Cerebellar nuclear complex (tissue), 1 donor: Measurements from ENCODE around the gene PPP1R7.

Experiments
- DNase-seq, 2 experiments: peaks; one replicate each; lab custom pipeline; 2025; lab: John Stamatoyannopoulos, UW

PPP1R7 gene

GRCh38 chr2:241232736-241233575, 82.7 kb downstream of the PPP1R7 start:
- DNase-seq, result no peak
